Endothelial cell of umbilical vein (primary cell): ENCODE results near the gene ZFPM1. TPM values are rescaled to one million over a fixed set of nuclear protein-coding genes. Genes with fewer than 3 reads are reported as not detected.

Experiments used
- BruUV-seq: library from RNA; stranded (reverse); fragments of 400-500 nt; replicated peaks from 2 replicates; lab custom pipeline; 2021; lab: Mats Ljungman, UMichigan
- CTCF ChIA-PET: fragments of 300-600, 350-600 bp; sonication (Branson Sonifier 250); formaldehyde crosslinking; loops from one replicate; lab custom pipeline; 2021; ENCODE audit warnings: antibody characterized with exemption, inconsistent platforms; lab: Charles Lee
- POLR2A ChIA-PET: fragments of 300-600, 350-600 bp; sonication (Branson Sonifier 250); formaldehyde crosslinking; loops from one replicate; lab custom pipeline; 2021; ENCODE audit warnings: antibody characterized with exemption, inconsistent platforms; lab: Charles Lee
- DNase-seq: peaks from one replicate; pipeline ENCODE4 v3.0.0-alpha.2; 2011; ENCODE audit warnings: low read depth, low spot score
- FAIRE-seq: peaks from 2 replicates; lab custom pipeline; 2011; peaks lifted over from hg19 to GRCh38; lab: Jason Lieb, UNC
- H2AFZ ChIP-seq: 2 replicates; pipeline ENCODE4 v1.6.0; 2012; ENCODE audit warnings: low read depth, low read length, control low read depth, inconsistent platforms
- H3K27ac ChIP-seq: 2 replicates; pipeline ENCODE4 v1.5.1; 2011; ENCODE audit warnings: low read depth, mild to moderate bottlenecking, control low read depth, low read length, moderate library complexity; ENCODE audit not compliant: insufficient read depth
- H3K27me3 ChIP-seq, 2 experiments: 2 replicates each; pipeline versions ENCODE4 v1.6.0 to v1.6.1; 2011; ENCODE audit warnings: low read length in 2 of 2, mixed read lengths in 1 of 2; ENCODE audit not compliant: control insufficient read depth in 2 of 2, insufficient read depth in 2 of 2
- H3K36me3 ChIP-seq, 2 experiments: 2 replicates in 1 of 2; 3 replicates in 1 of 2; pipeline ENCODE4 v1.5.1; 2011; ENCODE audit warnings: low read length in 2 of 2, mild to moderate bottlenecking in 1 of 2, moderate library complexity in 1 of 2; ENCODE audit not compliant: control insufficient read depth in 2 of 2, insufficient read depth in 2 of 2; ENCODE audit errors: extremely low read depth in 1 of 2
- H3K4me1 ChIP-seq: 3 replicates; pipeline ENCODE4 v1.5.1; 2011; ENCODE audit warnings: mild to moderate bottlenecking, low read length; ENCODE audit not compliant: control insufficient read depth, insufficient read depth; ENCODE audit errors: extremely low read depth
- H3K4me2 ChIP-seq: 2 replicates; pipeline ENCODE4 v1.6.1; 2011; ENCODE audit warnings: low read length, control low read depth, mixed read lengths; ENCODE audit not compliant: insufficient read depth
- H3K4me3 ChIP-seq, 3 experiments: fragments of 200-600 bp in 1 of 3; sonication (generic), shearing (Covaris generic) in 1 of 3; replicated peaks in 1 of 3; 2 replicates each; pipeline ENCODE4 v1.5.1; 2011 to 2016; ENCODE audit warnings: control low read depth in 3 of 3, low read length in 3 of 3, mild to moderate bottlenecking in 2 of 3, inconsistent platforms in 1 of 3, low read depth in 1 of 3, moderate library complexity in 1 of 3; ENCODE audit not compliant: insufficient read depth in 1 of 3
- H3K79me2 ChIP-seq: 2 replicates; pipeline ENCODE4 v1.6.0; 2012; ENCODE audit warnings: low read length, inconsistent platforms; ENCODE audit not compliant: control insufficient read depth, insufficient read depth
- H3K9ac ChIP-seq: replicated peaks from 2 replicates; pipeline ENCODE3; 2011; ENCODE audit warnings: low read length, control low read depth; ENCODE audit not compliant: insufficient read depth; ENCODE audit errors: extremely low read depth
- H3K9me1 ChIP-seq: replicated peaks from 3 replicates; pipeline ENCODE4 v1.6.0; 2011; ENCODE audit warnings: mild to moderate bottlenecking, low read length; ENCODE audit not compliant: control insufficient read depth, insufficient read depth; ENCODE audit errors: extremely low read depth
- H3K9me3 ChIP-seq: replicated peaks from 2 replicates; pipeline ENCODE4 v1.5.1; 2012; ENCODE audit warnings: low read length, inconsistent platforms; ENCODE audit not compliant: control insufficient read depth, insufficient read depth
- H4K20me1 ChIP-seq: replicated peaks from 2 replicates; pipeline ENCODE3; 2011; ENCODE audit warnings: mild to moderate bottlenecking, low read length; ENCODE audit not compliant: control insufficient read depth, insufficient read depth; ENCODE audit errors: extremely low read depth
- EZH2 ChIP-seq: IDR thresholded peaks from 2 replicates; pipeline ENCODE4 v1.6.1; 2012; ENCODE audit warnings: borderline replicate concordance, low read depth, mild to moderate bottlenecking, moderate library complexity, low read length, inconsistent platforms; ENCODE audit not compliant: severe bottlenecking
- FOS ChIP-seq: IDR thresholded peaks from 2 replicates; pipeline ENCODE4 v1.6.1; 2011; ENCODE audit warnings: mild to moderate bottlenecking, low read length, moderate library complexity, borderline replicate concordance; ENCODE audit not compliant: insufficient read depth
- GATA2 ChIP-seq: IDR thresholded peaks from 2 replicates; pipeline ENCODE4 v1.7.0; 2011; ENCODE audit warnings: low read depth, mild to moderate bottlenecking, moderate library complexity, mixed read lengths, low read length; ENCODE audit not compliant: insufficient read length, insufficient read depth
- JUN ChIP-seq: IDR thresholded peaks from 2 replicates; pipeline ENCODE4 v1.6.1; 2011; ENCODE audit warnings: borderline replicate concordance, low read depth; ENCODE audit not compliant: insufficient read length, insufficient read depth
- MYC ChIP-seq: IDR thresholded peaks from one replicate; pipeline ENCODE4 v1.6.1; 2011; ENCODE audit warnings: mild to moderate bottlenecking, low read depth, low read length
- POLR2A ChIP-seq: IDR thresholded peaks from 2 replicates; pipeline ENCODE4 v1.6.1; 2012; ENCODE audit warnings: low read depth, mild to moderate bottlenecking, control low read depth, low read length
- POLR2AphosphoS5 ChIP-seq: IDR thresholded peaks from 2 replicates; pipeline ENCODE4 v1.6.1; 2012; ENCODE audit warnings: low read depth, mild to moderate bottlenecking, control low read depth, low read length, moderate library complexity; ENCODE audit not compliant: insufficient read depth
- dilution Hi-C: fragments of 300-500 bp; cut with MboI; formaldehyde crosslinking; loops from one replicate; pipeline ENCODE4 v1.15.0; 2019; ENCODE audit warnings: low sequenced_read_pairs; ENCODE audit not compliant: extremely low pct_ligation_motif_present
- intact Hi-C: fragments of 100-400 bp; cut with micrococcal nuclease; formaldehyde crosslinking; loops from one replicate; pipeline ENCODE4 v1.10.0; 2022
- polyA plus RNA-seq, 4 experiments: library from polyadenylated mRNA; depleted of rRNA in 3 of 4; stranded (reverse) in 3 of 4; unstranded in 1 of 4; fragments of >200 nt; gene quantifications; 2 replicates each; pipeline versions ENCODE4 v1.2.1 to v1.2.3, GENCODE V29; 2011 to 2012; ENCODE audit warnings: missing spikeins in 1 of 4
- total RNA-seq: library from RNA; stranded (reverse); gene quantifications from 2 replicates; pipeline ENCODE4 v1.2.3, GENCODE V29; 2021
- TF ChIP-seq, protein P1 (sequence below), 2 donors: IDR thresholded peaks; 1 replicate in 1 of 2; 2 replicates in 1 of 2; pipeline ENCODE4 v1.5.1; 2011; ENCODE audit warnings: low read length in 2 of 2, mild to moderate bottlenecking in 2 of 2, moderate library complexity in 2 of 2, control low read depth in 1 of 2, inconsistent platforms in 1 of 2, low read depth in 1 of 2; ENCODE audit not compliant: insufficient read depth in 1 of 2; ENCODE audit errors: extremely low read depth in 1 of 2
- TF ChIP-seq, protein P2 (sequence below): IDR thresholded peaks from 2 replicates; pipeline ENCODE4 v1.6.1; 2011; ENCODE audit not compliant: insufficient read depth, insufficient read length

Gene ZFPM1
- total and polyA plus RNA-seq, 2 donors (not counting 3 experiments of a cell fraction or from before 2014, with no cell fraction given): 0.37 to 7.5 TPM

DNA sequence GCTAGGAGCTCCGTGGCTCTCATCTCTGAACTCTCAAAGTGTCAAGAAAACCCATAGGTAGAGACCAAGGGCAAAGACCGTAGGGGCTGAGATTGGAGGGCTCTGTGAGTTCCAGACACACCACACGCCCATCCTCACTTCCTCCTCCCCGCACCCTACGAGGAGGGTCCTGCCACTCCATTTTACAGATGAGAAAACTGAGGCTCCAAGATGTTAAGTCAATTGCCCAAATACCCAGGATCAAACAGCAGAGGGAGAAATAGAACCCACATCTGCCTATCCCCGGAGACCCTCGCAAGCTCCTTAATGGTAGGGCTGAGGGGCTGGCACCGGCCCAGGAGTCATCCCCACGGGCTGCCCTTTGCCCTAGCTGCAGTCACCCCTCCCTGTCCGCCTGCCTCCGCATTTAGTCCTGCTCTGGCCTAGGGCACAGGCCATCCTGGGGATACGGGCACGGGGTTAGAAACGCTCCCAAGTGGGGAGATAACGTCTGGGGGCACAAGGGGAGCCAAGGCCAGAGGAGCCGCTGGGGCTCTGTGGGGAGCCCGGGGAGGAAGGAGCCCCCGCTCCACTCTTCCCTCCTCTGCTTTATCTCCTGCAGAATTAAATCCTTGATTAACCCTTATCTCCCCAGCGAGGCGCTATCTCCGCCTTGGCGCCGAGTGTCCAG is 63.0 kb downstream of the ZFPM1 start:
- no TSS peak for BruUV-seq
- no peaks in the 10 kb centered on the region for H3K36me3 ChIP-seq
- no peak overlapping the region for H3K4me3 ChIP-seq
- DNase-seq (no peak), FAIRE-seq (no peak)
- H3K79me2 ChIP-seq: no peaks in the 10 kb centered on the region
- no peak overlapping the region for H3K9ac ChIP-seq
- ChIA-PET CTCF (no interaction called here), POLR2A (no interaction called here)
- H3K27ac ChIP-seq: no peak overlapping the region
- dilution Hi-C loops: no loop called here
- H4K20me1 ChIP-seq: peaks cover 3% of the 10 kb centered on the region
- H2AFZ ChIP-seq: no peak overlapping the region
- no peak overlapping the region for H3K4me2 ChIP-seq
- H3K4me1 ChIP-seq: no peaks in the 10 kb centered on the region
- no peaks in the 10 kb centered on the region for H3K9me1 ChIP-seq
- H3K27me3 ChIP-seq: no peaks in the 10 kb centered on the region
- TF ChIP-seq GATA2 (no peak), POLR2AphosphoS5 (no peak), MYC (no peak), POLR2A (no peak), FOS (no peak), EZH2 (no peak), JUN (no peak)
- TF ChIP-seq, protein P1, sequence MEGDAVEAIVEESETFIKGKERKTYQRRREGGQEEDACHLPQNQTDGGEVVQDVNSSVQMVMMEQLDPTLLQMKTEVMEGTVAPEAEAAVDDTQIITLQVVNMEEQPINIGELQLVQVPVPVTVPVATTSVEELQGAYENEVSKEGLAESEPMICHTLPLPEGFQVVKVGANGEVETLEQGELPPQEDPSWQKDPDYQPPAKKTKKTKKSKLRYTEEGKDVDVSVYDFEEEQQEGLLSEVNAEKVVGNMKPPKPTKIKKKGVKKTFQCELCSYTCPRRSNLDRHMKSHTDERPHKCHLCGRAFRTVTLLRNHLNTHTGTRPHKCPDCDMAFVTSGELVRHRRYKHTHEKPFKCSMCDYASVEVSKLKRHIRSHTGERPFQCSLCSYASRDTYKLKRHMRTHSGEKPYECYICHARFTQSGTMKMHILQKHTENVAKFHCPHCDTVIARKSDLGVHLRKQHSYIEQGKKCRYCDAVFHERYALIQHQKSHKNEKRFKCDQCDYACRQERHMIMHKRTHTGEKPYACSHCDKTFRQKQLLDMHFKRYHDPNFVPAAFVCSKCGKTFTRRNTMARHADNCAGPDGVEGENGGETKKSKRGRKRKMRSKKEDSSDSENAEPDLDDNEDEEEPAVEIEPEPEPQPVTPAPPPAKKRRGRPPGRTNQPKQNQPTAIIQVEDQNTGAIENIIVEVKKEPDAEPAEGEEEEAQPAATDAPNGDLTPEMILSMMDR (IDR thresholded peaks at IDR 0.05; ENCODE audit: extremely low read depth in 1 of 2, insufficient read depth in 1 of 2, low read depth in 1 of 2, low read length in 2 of 2): no peak
- TF ChIP-seq, protein P2, sequence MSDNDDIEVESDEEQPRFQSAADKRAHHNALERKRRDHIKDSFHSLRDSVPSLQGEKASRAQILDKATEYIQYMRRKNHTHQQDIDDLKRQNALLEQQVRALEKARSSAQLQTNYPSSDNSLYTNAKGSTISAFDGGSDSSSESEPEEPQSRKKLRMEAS: no peak
- no peaks in the 10 kb centered on the region for H3K9me3 ChIP-seq
- intact Hi-C loops: no loop called here
